Body of pancreas (tissue), 4 donors: ENCODE results near the gene ZNF500. TPM values are rescaled to one million over a fixed set of nuclear protein-coding genes. Genes with fewer than 3 reads are reported as not detected.

ENCODE experiments used
- ATAC-seq: fragments of 150-250 bp; one replicate; pipeline ENCODE4 v1.9.1; 2016
- DNase-seq, 4 donors: peaks; one replicate each; pipeline ENCODE4 v3.0.0-alpha.2; 2019
- H3K27ac ChIP-seq, 4 donors: fragments of 200-600 bp; sonication (generic); 1 replicate in 3 of 4; 2 replicates in 1 of 4; pipeline versions ENCODE4 v1.5.1 to v1.6.1; 2016 to 2019; ENCODE audit warnings: mild to moderate bottlenecking in 1 of 4, mixed read lengths in 1 of 4, moderate library complexity in 1 of 4
- H3K27me3 ChIP-seq, 2 donors: fragments of 200-600 bp; sonication (generic); one replicate each; pipeline ENCODE4 v1.6.0; 2016; ENCODE audit warnings: mild to moderate bottlenecking in 1 of 2
- H3K36me3 ChIP-seq, 2 donors: fragments of 200-600 bp; sonication (generic); replicated peaks in 1 of 2; 2 replicates each; pipeline ENCODE4 v1.5.1; 2016; ENCODE audit warnings: low read depth in 2 of 2; ENCODE audit not compliant: insufficient read depth in 1 of 2
- H3K4me1 ChIP-seq: fragments of 200-600 bp; sonication (generic); one replicate; pipeline ENCODE4 v1.6.0; 2016
- H3K4me3 ChIP-seq, 2 donors: fragments of 200-600 bp; sonication (generic); 1 replicate in 1 of 2; 2 replicates in 1 of 2; pipeline ENCODE4 v1.5.1; 2016 to 2019
- H3K9me3 ChIP-seq, 3 donors: fragments of 200-600 bp; sonication (generic); 1 replicate in 2 of 3; 2 replicates in 1 of 3; pipeline ENCODE4 v1.5.1; 2016
- CTCF ChIP-seq, 7 experiments: fragments of 450-650 bp in 4 of 7; fragments of 200-600 bp in 3 of 7; sonication (generic) in 3 of 7; IDR thresholded peaks; one replicate each; pipeline ENCODE4 v1.5.1; 2016 to 2019; ENCODE audit warnings: antibody characterized with exemption in 7 of 7
- POLR2A ChIP-seq, 3 donors: fragments of 450-650 bp; IDR thresholded peaks; one replicate each; pipeline ENCODE4 v1.6.1; 2016; ENCODE audit warnings: antibody characterized with exemption in 3 of 3, mild to moderate bottlenecking in 2 of 3
- WGBS, 2 donors: methylation state at CpG; one replicate each; pipeline ENCODE4 v1.1.5; 2017; 5-methylcytosine and 5-hydroxymethylcytosine counted together
- intact Hi-C: fragments of 100-400 bp; cut with DNase I; formaldehyde crosslinking; loops from one replicate; pipeline ENCODE4 v1.15.1; 2023
- total RNA-seq, 2 donors: library from RNA; depleted of rRNA; stranded (reverse); fragments of >200 nt; gene quantifications; one replicate each; pipeline ENCODE4 v1.1.0, GENCODE V29; 2016

ZNF500 gene
- total RNA-seq, 2 donors from 2014 or later, result 7.5 to 13.8 TPM

GRCh38 chr16:4768549-4769305, 1.8 kb upstream of the ZNF500 start:
- TF ChIP-seq CTCF (IDR thresholded peaks at IDR 0.05) (no peak), POLR2A (IDR thresholded peaks at IDR 0.05) (peak; percentile 17 to 81 (median 80))

GRCh38 chr16:4767872-4768548, 1.0 kb upstream of the ZNF500 start:
- ATAC-seq (no peak), DNase-seq (peak; percentile 25 to 37 (median 31))
- Histone ChIP-seq H3K4me1 (peaks cover 27% of the 10 kb centered on the region), H3K9me3 (no peaks in the 10 kb centered on the region), H3K4me3 (no peak overlapping the region), H3K36me3 (peaks cover 0 to 7% of the 10 kb centered on the region in 2 donors), H3K27ac (peak overlapping the region; percentile 72 to 87 (median 79)), H3K27me3 (no peaks in the 10 kb centered on the region)
- intact Hi-C loops, result no loop called here
- TF ChIP-seq POLR2A (IDR thresholded peaks at IDR 0.05), result no peak
- TF ChIP-seq CTCF (IDR thresholded peaks at IDR 0.05), result no peak
- 31 to 45% methylated on average over 17 of the region's 17 CpGs for WGBS, 2 donors

More at GRCh38 chr16:4768549-4769305, 1.8 kb upstream of the ZNF500 start:
- intact Hi-C loops, result no loop called here
- H3K9me3 ChIP-seq, result no peaks in the 10 kb centered on the region
- H3K4me3 ChIP-seq, result peak overlapping the region; percentile 10 to 35
- WGBS, 2 donors, result 3 to 6% methylated on average over 24 to 48 of the region's 48 CpGs
- no peaks in the 10 kb centered on the region for H3K27me3 ChIP-seq
- ATAC-seq (peak; percentile 91), DNase-seq (peak; percentile 97 to 98 (median 98))
- peaks cover 27% of the 10 kb centered on the region for H3K4me1 ChIP-seq
- peak overlapping the region; percentile 72 to 87 (median 79) for H3K27ac ChIP-seq
- H3K36me3 ChIP-seq, result peaks cover 0 to 2% of the 10 kb centered on the region in 2 donors

- DNase-seq, result no peak
- peak overlapping the region in 1 of 2 donors; percentile 96 for H3K4me3 ChIP-seq
- WGBS, 2 donors, result 64 to 76% methylated on average over 9 to 24 of the region's 26 CpGs
- H3K9me3 ChIP-seq, result no peaks in the 10 kb centered on the region
- intact Hi-C loops, result no loop called here
- peak overlapping the region in 2 of 4 donors; percentile 86 to 87 for H3K27ac ChIP-seq
- peaks cover 0 to 13% of the 10 kb centered on the region in 2 donors for H3K36me3 ChIP-seq
- ATAC-seq, result no peak
- H3K4me1 ChIP-seq, result peaks cover 27% of the 10 kb centered on the region
- H3K27me3 ChIP-seq, result no peaks in the 10 kb centered on the region
- TF ChIP-seq POLR2A (IDR thresholded peaks at IDR 0.05) (no peak), CTCF (IDR thresholded peaks at IDR 0.05) (no peak)
Measured at GRCh38 chr16:4765511-4766474, 1.2 kb downstream of the ZNF500 start.

GRCh38 chr16:4763791-4764190, 3.2 kb downstream of the ZNF500 start:
- ATAC-seq (no peak), DNase-seq (no peak)
- TF ChIP-seq POLR2A (IDR thresholded peaks at IDR 0.05) (no peak), CTCF (IDR thresholded peaks at IDR 0.05) (no peak)
- Histone ChIP-seq H3K4me3 (no peak overlapping the region), H3K27me3 (no peaks in the 10 kb centered on the region), H3K36me3 (peaks cover 0 to 26% of the 10 kb centered on the region in 2 donors), H3K27ac (no peak overlapping the region), H3K4me1 (peaks cover 23% of the 10 kb centered on the region), H3K9me3 (no peaks in the 10 kb centered on the region)
- WGBS, 2 donors, result 85 to 88% methylated on average over 7 of the region's 7 CpGs
- intact Hi-C loops, result no loop called here
